H1 (cell line): Measurements from ENCODE around the gene FTCDNL1. TPM values are rescaled to one million over a fixed set of nuclear protein-coding genes. Genes with fewer than 3 reads are reported as not detected.

Experiments used
- CTCF ChIA-PET: fragments of 300-600 bp; sonication (Branson Sonifier 250); formaldehyde crosslinking; loops from one replicate; lab custom pipeline; 2021; ENCODE audit not compliant: partially characterized antibody; lab: Charles Lee
- POLR2A ChIA-PET: fragments of 300-600 bp; sonication (Branson Sonifier 250); formaldehyde crosslinking; loops from one replicate; lab custom pipeline; 2021; ENCODE audit warnings: inconsistent platforms; ENCODE audit not compliant: partially characterized antibody; lab: Charles Lee
- DNase-seq, 2 experiments: peaks; one replicate each; pipeline versions ENCODE4 v3.0.0 to v3.0.0-alpha.2; 2010 to 2022; ENCODE audit warnings: low spot score in 2 of 2, low read depth in 1 of 2, mixed read lengths in 1 of 2
- FAIRE-seq: peaks from 2 replicates; lab custom pipeline; 2011; peaks lifted over from hg19 to GRCh38; lab: Jason Lieb, UNC
- H2AFZ ChIP-seq: 2 replicates; pipeline ENCODE4 v1.8.1; 2012; ENCODE audit warnings: low read length, inconsistent platforms
- H2AK5ac ChIP-seq: 2 replicates; pipeline ENCODE4 v1.6.1; 2013; ENCODE audit warnings: low read depth, low read length
- H2BK120ac ChIP-seq: replicated peaks from 2 replicates; pipeline ENCODE3; 2013; ENCODE audit warnings: low read depth, low read length, inconsistent platforms
- H2BK12ac ChIP-seq: 2 replicates; pipeline ENCODE4 v1.6.1; 2013; ENCODE audit warnings: low read depth, low read length
- H2BK15ac ChIP-seq: 2 replicates; pipeline ENCODE4 v1.6.1; 2013; ENCODE audit warnings: low read length
- H2BK20ac ChIP-seq: 2 replicates; pipeline ENCODE4 v1.6.1; 2013; ENCODE audit warnings: low read length
- H2BK5ac ChIP-seq: 2 replicates; pipeline ENCODE4 v1.6.1; 2013; ENCODE audit warnings: low read depth, low read length
- H3K14ac ChIP-seq: 2 replicates; pipeline ENCODE4 v1.6.1; 2013; ENCODE audit warnings: inconsistent platforms; ENCODE audit not compliant: insufficient read length
- H3K18ac ChIP-seq: 2 replicates; pipeline ENCODE4 v1.6.1; 2013; ENCODE audit warnings: low read length; ENCODE audit errors: extremely low read depth
- H3K23ac ChIP-seq: 2 replicates; pipeline ENCODE4 v1.6.1; 2013; ENCODE audit warnings: inconsistent platforms; ENCODE audit not compliant: insufficient read length
- H3K23me2 ChIP-seq: 2 replicates; pipeline ENCODE4 v1.6.1; 2013; ENCODE audit warnings: low read depth, low read length
- H3K27ac ChIP-seq: 2 replicates; pipeline ENCODE4 v1.6.1; 2011; ENCODE audit warnings: low read depth, low read length, inconsistent platforms
- H3K27me3 ChIP-seq, 4 experiments: replicated peaks in 1 of 4; 1 replicate in 1 of 4; 2 replicates in 3 of 4; pipeline versions ENCODE4 v1.6.1 to v1.8.1; 2011 to 2013; ENCODE audit warnings: low read length in 3 of 4, mild to moderate bottlenecking in 3 of 4, inconsistent platforms in 2 of 4, mixed read lengths in 2 of 4, moderate library complexity in 1 of 4; ENCODE audit not compliant: control insufficient read depth in 3 of 4, insufficient read depth in 3 of 4; ENCODE audit errors: extremely low read depth in 1 of 4
- H3K36me3 ChIP-seq, 4 experiments: 2 replicates each; pipeline versions ENCODE4 v1.6.1 to v1.8.1; 2011 to 2013; ENCODE audit warnings: mild to moderate bottlenecking in 4 of 4, low read length in 3 of 4, moderate library complexity in 2 of 4, control low read depth in 1 of 4, inconsistent platforms in 1 of 4; ENCODE audit not compliant: insufficient read depth in 4 of 4, control insufficient read depth in 2 of 4
- H3K4ac ChIP-seq: replicated peaks from 2 replicates; pipeline ENCODE3; 2013; ENCODE audit warnings: low read length, low read depth, mixed read lengths, inconsistent platforms; ENCODE audit not compliant: insufficient read length
- H3K4me1 ChIP-seq, 4 experiments: replicated peaks in 1 of 4; 1 replicate in 1 of 4; 2 replicates in 3 of 4; pipeline versions ENCODE4 v1.6.1 to v1.8.1; 2011 to 2013; ENCODE audit warnings: low read length in 3 of 4, inconsistent platforms in 2 of 4, mixed read lengths in 1 of 4; ENCODE audit not compliant: insufficient read depth in 4 of 4, control insufficient read depth in 3 of 4
- H3K4me2 ChIP-seq, 2 experiments: 2 replicates each; pipeline versions ENCODE4 v1.6.1 to v1.8.1; 2011 to 2013; ENCODE audit warnings: low read depth in 2 of 2, low read length in 2 of 2, control low read depth in 1 of 2, inconsistent platforms in 1 of 2, mild to moderate bottlenecking in 1 of 2; ENCODE audit not compliant: insufficient read depth in 1 of 2
- H3K4me3 ChIP-seq, 4 experiments: fragments of 200-600, 300-600 bp in 1 of 4; sonication (generic), shearing (Covaris generic), sonication (Bioruptor Twin) in 1 of 4; 2 replicates each; pipeline versions ENCODE4 v1.5.1 to v1.8.1; 2011 to 2016; ENCODE audit warnings: low read length in 4 of 4, low read depth in 3 of 4, control low read depth in 2 of 4, inconsistent platforms in 2 of 4, mild to moderate bottlenecking in 2 of 4, mixed read lengths in 1 of 4, moderate library complexity in 1 of 4; ENCODE audit not compliant: insufficient read depth in 2 of 4; ENCODE audit errors: extremely low read depth in 1 of 4
- H3K56ac ChIP-seq: replicated peaks from 2 replicates; pipeline ENCODE3; 2013; ENCODE audit warnings: low read depth, mild to moderate bottlenecking, mixed read lengths, low read length, inconsistent platforms; ENCODE audit not compliant: insufficient read length
- H3K79me1 ChIP-seq: 2 replicates; pipeline ENCODE4 v1.6.1; 2013; ENCODE audit warnings: low read depth, low read length, control low read depth
- H3K79me2 ChIP-seq, 2 experiments: 2 replicates each; pipeline versions ENCODE4 v1.6.1 to v1.8.1; 2012 to 2013; ENCODE audit warnings: low read length in 2 of 2, mild to moderate bottlenecking in 2 of 2, inconsistent platforms in 1 of 2; ENCODE audit not compliant: insufficient read depth in 2 of 2, control insufficient read depth in 1 of 2
- H3K9ac ChIP-seq, 4 experiments: replicated peaks in 1 of 4; 1 replicate in 1 of 4; 2 replicates in 3 of 4; pipeline versions ENCODE4 v1.6.1 to v1.8.1; 2011 to 2013; ENCODE audit warnings: low read depth in 3 of 4, low read length in 3 of 4, control low read depth in 2 of 4, mild to moderate bottlenecking in 2 of 4, moderate library complexity in 2 of 4, inconsistent platforms in 1 of 4; ENCODE audit errors: extremely low read depth in 1 of 4
- H3K9me3 ChIP-seq, 2 experiments: 2 replicates each; pipeline versions ENCODE4 v1.6.1 to v1.8.1; 2012 to 2013; ENCODE audit warnings: mild to moderate bottlenecking in 2 of 2, moderate library complexity in 2 of 2, control low read depth in 1 of 2, inconsistent platforms in 1 of 2, low read depth in 1 of 2, low read length in 1 of 2, mixed read lengths in 1 of 2; ENCODE audit not compliant: insufficient read depth in 2 of 2
- H4K20me1 ChIP-seq, 2 experiments: replicated peaks in 1 of 2; 2 replicates each; pipeline versions ENCODE3 to v1.8.1; 2011 to 2013; ENCODE audit warnings: inconsistent platforms in 2 of 2, low read length in 2 of 2, mild to moderate bottlenecking in 1 of 2; ENCODE audit not compliant: insufficient read depth in 2 of 2, control insufficient read depth in 1 of 2
- H4K5ac ChIP-seq: 2 replicates; pipeline ENCODE4 v1.6.1; 2013; ENCODE audit warnings: low read length, low read depth, mixed read lengths, inconsistent platforms; ENCODE audit not compliant: insufficient read length
- H4K8ac ChIP-seq: 2 replicates; pipeline ENCODE4 v1.8.0; 2013; ENCODE audit warnings: mild to moderate bottlenecking, moderate library complexity, low read length, inconsistent platforms; ENCODE audit not compliant: insufficient read depth; ENCODE audit errors: extremely low read depth
- H4K91ac ChIP-seq: replicated peaks from 2 replicates; pipeline ENCODE3; 2013; ENCODE audit warnings: low read length, mixed read lengths, inconsistent platforms; ENCODE audit not compliant: insufficient read length
- WGBS, 2 experiments: shearing (Covaris generic) in 1 of 2; methylation state at CpG; one replicate each; pipeline versions ENCODE4 v1.1.6 to v1.1.7; 2013 to 2015; ENCODE audit warnings: low lambda C conversion rate in 2 of 2, mixed read lengths in 2 of 2, inconsistent platforms in 1 of 2, low coverage in 1 of 2, missing lambda C conversion rate in 1 of 2; ENCODE audit not compliant: insufficient replicate concordance in 2 of 2, insufficient coverage in 1 of 2, insufficient read length in 1 of 2; ENCODE audit errors: extremely low coverage in 1 of 2, missing lambda C conversion rate in 1 of 2; 5-methylcytosine and 5-hydroxymethylcytosine counted together
- polyA plus RNA-seq, 7 experiments: library from polyadenylated mRNA; depleted of rRNA in 3 of 7; stranded (reverse) in 5 of 7; unstranded in 2 of 7; fragments of >200 nt in 5 of 7; fragments of 200-250 nt in 2 of 7; gene quantifications; 1 replicate in 5 of 7; 2 replicates in 1 of 7; 4 replicates in 1 of 7; pipeline versions ENCODE4 v1.2.1 to v1.2.3, GENCODE V29; 2011 to 2013; ENCODE audit warnings: missing spikeins in 2 of 7, mixed read lengths in 2 of 7
- total RNA-seq: library from RNA; stranded (reverse); fragmentation: NEBNext Ultra II Directional; extraction: Animal tissue kit (Norgen Biotek cat#: 25700); gene quantifications from 2 replicates; pipeline ENCODE4 v1.2.1, GENCODE V29; 2021

FTCDNL1 gene
- total and polyA plus RNA-seq, 2 of the 8 experiments (the other 6 are each of a cell fraction or from before 2014, with no cell fraction given) = 0.41 to 0.97 TPM

GRCh38 chr2:199869227-199869541, 18.2 kb upstream of the FTCDNL1 start:
- no peaks in the 10 kb centered on the region for H3K79me1 ChIP-seq
- H4K5ac ChIP-seq = peak overlapping the region; percentile 100
- H2BK15ac ChIP-seq = no peak overlapping the region
- H2BK5ac ChIP-seq = peak overlapping the region; percentile 61; the same call in 1 of the 2 replicates
- no peak overlapping the region for H2BK120ac ChIP-seq
- H4K20me1 ChIP-seq = no peaks in the 10 kb centered on the region
- no peak overlapping the region for H3K4ac ChIP-seq
- H2BK12ac ChIP-seq = 0 out of 2 replicates have a peak overlapping the region, but pooled peaks have one; percentile 20
- POLR2A ChIA-PET = interaction anchor here (1.9 kb wide), 1 partner anchor 42 kb away, joined by 7 read pairs; the partner anchor contains the start of gene C2orf69
- H2AK5ac ChIP-seq = no peak overlapping the region
- no peak overlapping the region for H2AFZ ChIP-seq
- H3K27ac ChIP-seq = peak overlapping the region; percentile 64
- peaks cover 0 to 3% (median 0%) of the 10 kb centered on the region in 4 experiments; a peak in 1 of 8 replicates for H3K36me3 ChIP-seq
- peaks cover 4 to 7% of the 10 kb centered on the region in 2 experiments; a peak in 3 of 4 replicates for H3K9me3 ChIP-seq
- H3K79me2 ChIP-seq = no peaks in the 10 kb centered on the region
- no peak overlapping the region for H3K14ac ChIP-seq
- H3K4me2 ChIP-seq = peak overlapping the region; percentile 54 to 57
- H3K4me3 ChIP-seq = peak overlapping the region in 1 of 4 experiments; percentile 48; a peak in 2 of 8 replicates
- no peak overlapping the region for H3K23ac ChIP-seq
- no peaks in the 10 kb centered on the region for H3K27me3 ChIP-seq
- WGBS, 2 experiments = 11% methylated on average over 1 of the region's 1 CpG; no CpG with 5 or more reads in 1 of the 2 experiments
- CTCF ChIA-PET = interaction anchor here (1.4 kb wide), 1 partner anchor 8 kb away, joined by 6 read pairs; no protein-coding TSS in a partner anchor
- H3K9ac ChIP-seq = no peak overlapping the region
- 0 out of 2 replicates have a peak, but pooled peaks cover 1% of the 10 kb centered on the region for H3K23me2 ChIP-seq
- peak overlapping the region; percentile 36 for H4K91ac ChIP-seq
- FAIRE-seq (peak; percentile 69), DNase-seq (no peak)
- no peak overlapping the region for H3K56ac ChIP-seq
- peaks cover 0 to 18% (median 7%) of the 10 kb centered on the region in 4 experiments; a peak in 4 of 7 replicates for H3K4me1 ChIP-seq
- H2BK20ac ChIP-seq = no peak overlapping the region
- H4K8ac ChIP-seq = no peak overlapping the region
- H3K18ac ChIP-seq = peak overlapping the region; percentile 89; the same call in 1 of the 2 replicates
